Fibroblast of skin of right quadriceps (primary cell): ENCODE results near the gene PADI4.
"Not testable (repeated sequence)": the region's sequence is repeated elsewhere in the genome, so short reads cannot be mapped to it uniquely, and the experiment has no call there.

Experiments
- DNase-seq: peaks from one replicate; pipeline ENCODE4 v3.0.0-alpha.2; 2013

Gene PADI4

DNA sequence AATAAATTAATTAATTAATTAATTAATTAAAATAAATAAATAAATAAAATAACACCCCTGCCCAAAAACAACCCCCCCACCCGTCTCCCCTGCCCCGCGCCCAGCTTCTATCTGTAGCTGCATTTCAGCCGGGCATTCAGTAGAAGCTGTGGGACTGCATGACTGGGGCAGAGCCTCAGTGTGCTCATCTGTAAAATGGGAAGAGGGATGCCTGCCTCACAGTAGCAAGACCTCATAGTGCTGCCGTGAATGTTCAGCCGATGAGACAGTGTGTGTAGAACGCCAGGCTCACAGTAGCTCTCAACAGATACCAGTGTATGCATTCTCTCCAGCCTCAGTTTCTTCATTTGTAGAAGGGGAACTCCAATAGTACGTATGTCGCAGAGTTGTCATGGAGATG is 8.7 kb downstream of the PADI4 start:
- DNase-seq = no peak

GRCh38 chr1:17318262-17318661 is 10.3 kb downstream of the PADI4 start:
- no peak for DNase-seq

- DNase-seq = no peak
These were observed 11.8 kb downstream of the PADI4 start for GRCh38 chr1:17319561-17320350.

DNA sequence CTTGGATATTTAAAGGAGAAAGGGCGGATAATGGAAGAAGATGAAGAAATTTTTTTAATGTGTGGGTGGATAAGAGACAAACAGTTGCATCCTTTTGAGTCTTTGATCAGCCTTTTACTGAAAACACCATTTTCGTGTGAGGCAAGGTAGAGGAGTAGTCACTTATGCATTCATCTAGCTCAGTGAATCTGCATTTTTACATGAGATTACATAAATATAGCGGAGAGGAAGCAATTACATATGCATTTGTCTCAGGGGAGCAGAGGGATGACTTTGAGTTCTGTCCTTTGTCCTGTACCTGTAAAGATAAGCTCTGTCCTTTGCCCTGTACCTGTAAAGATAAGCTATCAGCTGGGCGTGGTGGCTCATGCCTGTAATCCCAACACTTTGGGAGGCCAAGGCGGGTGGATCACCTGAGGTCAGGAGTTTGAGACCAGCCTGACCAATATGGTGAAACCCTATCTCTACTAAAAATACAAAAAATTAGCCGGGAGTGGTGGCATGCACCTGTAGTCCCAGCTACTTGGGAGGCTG is 13.9 kb downstream of the PADI4 start:
- not testable (repeated sequence) for DNase-seq

DNA sequence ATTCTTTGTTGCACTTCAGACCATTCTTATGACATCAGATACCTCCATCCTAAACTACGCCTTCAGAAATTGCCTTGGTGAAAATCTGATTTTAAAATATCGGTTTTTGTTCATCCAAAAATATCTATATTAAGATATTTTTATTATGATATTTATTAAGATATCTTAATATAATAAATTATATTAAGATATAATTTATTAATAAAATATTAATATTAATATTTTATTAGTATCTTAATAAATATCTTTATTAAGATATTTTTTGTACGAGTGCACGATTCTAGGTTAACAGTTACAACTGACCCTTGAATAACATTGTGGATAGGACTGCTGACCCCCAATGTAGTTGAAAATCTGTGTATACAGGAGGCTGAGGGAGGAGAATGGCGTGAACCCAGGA is 20.9 kb downstream of the PADI4 start:
- no peak for DNase-seq

GRCh38 chr1:17329610-17330009 is 21.6 kb downstream of the PADI4 start:
- DNase-seq = no peak

DNA sequence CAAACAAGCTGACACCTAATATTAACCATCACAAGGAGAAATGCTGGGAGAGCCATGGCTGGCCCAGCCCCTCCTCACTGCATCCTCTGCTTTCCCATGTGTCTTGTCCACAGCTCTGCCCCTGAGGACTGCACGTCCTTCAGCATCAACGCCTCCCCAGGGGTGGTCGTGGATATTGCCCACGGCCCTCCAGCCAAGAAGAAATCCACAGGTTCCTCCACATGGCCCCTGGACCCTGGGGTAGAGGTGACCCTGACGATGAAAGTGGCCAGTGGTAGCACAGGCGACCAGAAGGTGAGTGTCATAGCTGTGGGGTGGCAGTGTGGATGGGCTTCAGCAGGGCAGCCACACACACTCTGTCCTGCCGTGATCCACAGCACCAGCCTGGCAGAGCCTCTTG is 22.9 kb downstream of the PADI4 start:
- no peak for DNase-seq

- DNase-seq = no peak
These were observed 25.1 kb downstream of the PADI4 start for GRCh38 chr1:17333081-17333480.

DNA sequence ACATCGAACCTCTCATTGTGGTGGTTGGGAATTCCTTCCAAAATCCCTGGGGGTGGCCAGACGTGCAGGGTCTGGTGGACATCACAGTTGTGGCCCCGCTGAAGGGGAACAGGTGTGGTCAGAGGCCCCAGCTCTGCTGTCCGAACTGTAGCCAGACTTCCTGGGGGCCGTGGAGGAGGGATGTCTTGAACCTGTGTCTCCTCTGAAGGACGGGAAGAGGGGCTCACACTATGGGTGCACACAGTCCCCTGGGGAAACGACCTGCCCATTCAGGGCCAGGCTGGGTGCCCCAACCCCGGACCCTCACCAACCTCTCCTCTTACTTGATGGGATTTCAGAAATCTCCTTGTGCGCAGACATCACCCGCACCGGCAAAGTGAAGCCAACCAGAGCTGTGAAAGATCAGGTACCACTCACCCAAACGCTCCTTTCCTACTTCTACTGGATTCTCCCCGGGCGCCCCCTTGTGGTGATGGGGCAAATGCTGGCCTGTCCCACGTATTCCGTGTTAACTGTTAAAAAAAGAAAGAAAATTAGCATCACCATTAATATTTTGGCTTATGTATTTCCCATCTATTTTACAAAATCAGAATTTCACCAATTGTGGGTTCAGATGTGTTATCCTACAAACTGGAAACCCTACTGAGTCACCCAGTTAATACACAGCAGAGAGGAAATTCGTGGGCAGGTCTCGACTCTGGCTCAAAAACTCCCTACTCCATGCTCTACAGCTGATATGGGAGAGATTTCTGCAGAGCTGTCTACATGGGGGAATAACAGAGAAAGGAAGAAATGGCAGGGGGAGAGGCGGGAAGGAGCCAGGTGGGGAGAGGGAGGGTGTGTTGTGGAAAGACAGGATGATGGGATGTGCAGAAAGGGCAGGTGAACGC is 28.1 kb downstream of the PADI4 start:
- peak; percentile 51 for DNase-seq

- no peak for DNase-seq
These were observed 30.9 kb downstream of the PADI4 start for GRCh38 chr1:17338706-17339493.

DNA sequence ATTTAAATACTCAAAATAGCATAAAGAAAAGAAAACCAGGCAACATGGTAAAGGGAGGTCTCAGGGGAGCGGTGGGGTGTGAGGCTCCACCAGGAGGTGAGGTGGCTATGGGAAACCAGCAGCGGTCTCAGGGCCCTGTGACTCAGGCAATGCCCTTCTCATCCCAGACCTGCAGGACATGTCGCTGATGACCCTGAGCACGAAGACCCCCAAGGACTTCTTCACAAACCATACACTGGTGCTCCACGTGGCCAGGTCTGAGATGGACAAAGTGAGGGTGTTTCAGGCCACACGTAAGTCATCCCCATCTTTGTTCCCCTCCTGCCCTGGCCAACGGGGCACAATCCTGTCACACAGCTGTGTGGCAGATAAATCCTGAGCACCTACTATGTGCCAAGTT is 31.5 kb downstream of the PADI4 start:
- DNase-seq = no peak

GRCh38 chr1:17340358-17340757 is 32.4 kb downstream of the PADI4 start:
- DNase-seq = no peak

DNA sequence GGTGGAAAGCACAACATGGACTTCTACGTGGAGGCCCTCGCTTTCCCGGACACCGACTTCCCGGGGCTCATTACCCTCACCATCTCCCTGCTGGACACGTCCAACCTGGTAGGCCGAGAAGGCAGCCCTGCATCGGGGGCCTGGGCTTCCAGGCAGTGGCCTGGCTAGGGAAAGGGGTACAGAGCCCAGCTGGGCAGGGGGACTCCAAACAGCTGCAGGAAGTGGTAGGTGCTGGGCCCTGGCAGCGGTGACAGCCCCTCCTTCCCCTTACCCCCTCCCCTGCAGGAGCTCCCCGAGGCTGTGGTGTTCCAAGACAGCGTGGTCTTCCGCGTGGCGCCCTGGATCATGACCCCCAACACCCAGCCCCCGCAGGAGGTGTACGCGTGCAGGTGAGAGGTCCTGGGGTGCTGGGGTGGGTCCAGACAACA is 34.0 kb downstream of the PADI4 start:
- no peak for DNase-seq

DNA sequence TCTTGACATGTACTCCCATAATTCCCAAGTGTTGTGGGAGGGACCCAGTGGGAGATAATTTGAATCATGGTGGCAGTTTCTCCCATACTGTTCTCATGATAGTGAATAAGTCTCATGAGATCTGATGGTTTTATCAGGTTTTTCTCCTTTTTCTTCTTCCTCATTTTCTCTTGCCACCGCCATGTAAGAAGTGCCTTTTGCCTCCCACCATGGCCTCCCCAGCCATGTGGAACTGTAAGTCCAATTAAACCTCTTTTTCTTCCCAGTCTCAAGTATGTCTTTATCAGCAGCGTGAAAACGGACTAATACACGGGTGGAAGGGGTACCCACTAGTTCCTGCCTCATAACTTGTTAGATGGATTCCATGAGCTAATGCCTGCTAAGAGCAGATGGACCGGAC is 37.5 kb downstream of the PADI4 start:
- DNase-seq = not testable (repeated sequence)

DNA sequence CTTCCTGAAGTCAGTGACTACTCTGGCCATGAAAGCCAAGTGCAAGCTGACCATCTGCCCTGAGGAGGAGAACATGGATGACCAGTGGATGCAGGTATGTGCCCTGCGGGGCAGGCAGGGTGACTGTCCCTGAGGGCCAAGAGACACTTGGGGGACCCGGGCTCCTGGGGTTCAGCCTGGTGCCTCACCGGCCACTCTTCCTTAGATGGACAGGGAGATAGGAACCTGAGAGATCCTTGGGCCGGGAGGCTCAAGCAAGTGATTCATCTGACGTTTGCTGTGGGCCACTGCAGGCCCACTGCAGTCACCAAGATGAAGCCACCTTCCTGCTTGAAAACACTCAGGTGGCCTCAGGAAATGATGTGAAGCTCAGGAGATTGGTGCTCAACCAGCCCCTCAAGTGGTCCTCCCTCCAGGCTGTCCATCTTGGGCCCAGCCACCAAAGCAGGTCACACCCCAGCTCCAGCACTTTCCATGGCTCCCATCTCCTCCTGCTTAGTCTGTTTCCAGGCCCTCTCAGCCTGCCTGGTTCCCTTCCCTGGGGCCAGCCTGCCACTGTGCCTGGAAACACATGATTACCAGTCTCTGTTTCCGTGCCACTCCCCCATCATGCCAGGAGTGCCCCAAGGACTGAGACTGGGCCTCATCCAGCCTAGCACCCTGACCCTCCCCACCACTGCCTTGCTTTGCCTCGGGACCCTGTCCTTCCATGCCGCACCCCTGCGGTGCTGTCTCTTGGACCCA is 38.2 kb downstream of the PADI4 start:
- DNase-seq = no peak

DNA sequence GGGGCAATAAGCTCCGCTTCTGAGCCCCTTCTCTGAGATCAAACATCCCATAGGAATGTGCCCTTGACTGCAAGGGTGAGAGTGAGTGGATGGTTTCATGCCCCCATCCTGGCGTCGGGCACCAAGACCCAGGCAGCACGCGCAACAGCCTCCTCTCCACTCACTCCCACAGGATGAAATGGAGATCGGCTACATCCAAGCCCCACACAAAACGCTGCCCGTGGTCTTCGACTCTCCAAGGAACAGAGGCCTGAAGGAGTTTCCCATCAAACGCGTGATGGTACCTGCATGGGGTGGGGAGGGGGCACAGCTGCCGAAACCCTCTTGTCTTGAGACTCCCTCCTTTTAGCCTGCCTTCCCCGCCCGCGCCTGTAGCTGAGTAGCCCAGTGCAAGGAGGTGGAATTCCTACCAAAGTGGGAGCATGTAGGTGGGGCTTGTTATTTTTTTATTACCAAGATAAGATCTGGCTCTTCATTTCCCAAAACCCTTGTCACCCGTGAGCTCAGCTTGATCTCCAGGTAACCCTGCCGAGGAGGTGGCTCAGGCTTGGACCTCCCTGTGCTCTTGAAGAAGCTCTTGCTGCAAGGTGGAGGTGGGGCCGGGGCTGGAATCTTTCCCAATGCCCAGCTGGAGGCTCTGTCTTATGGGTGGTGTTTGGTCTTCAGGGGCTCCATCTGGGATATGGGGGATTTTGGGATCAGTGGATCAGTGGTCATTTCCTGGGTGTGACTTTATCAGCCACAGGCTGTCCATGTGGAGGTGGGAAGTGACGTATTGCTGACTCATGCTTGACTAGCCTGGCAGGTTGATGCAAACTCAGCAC is 40.0 kb downstream of the PADI4 start:
- DNase-seq = peak; percentile 7

DNA sequence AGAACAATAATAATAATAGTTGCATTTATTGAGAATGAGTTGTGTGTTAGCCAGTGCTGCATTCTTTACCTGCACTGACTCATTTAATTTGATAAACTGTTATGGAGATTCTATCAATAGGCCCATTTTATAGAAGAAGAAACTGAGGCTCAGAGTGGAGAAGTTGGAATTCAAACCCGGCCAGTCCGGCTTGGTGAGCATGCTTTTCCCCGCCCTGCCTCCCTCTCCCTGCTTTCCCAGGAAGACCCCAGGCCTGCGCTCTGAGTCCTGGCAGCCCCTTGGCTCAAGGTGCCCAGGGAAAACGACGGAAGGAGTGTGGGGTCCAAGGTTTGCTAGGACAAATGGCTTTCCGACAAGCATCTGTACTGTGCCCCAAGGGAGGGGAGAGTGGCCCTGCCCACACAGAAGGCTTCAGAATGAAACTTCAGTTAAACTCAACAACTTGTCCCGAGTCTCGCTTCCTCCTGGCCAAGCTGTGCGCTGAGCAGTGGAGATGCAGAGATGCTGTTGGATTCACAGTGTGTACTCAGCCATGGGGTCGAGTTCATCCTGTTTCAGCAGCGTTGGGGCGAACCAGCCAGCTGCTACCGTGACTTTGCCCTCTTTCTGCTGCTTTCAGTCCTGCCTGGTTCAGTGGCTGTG is 40.7 kb downstream of the PADI4 start:
- no peak for DNase-seq

- no peak for DNase-seq
These were observed 42.1 kb downstream of the PADI4 start for GRCh38 chr1:17350083-17350482.

DNA sequence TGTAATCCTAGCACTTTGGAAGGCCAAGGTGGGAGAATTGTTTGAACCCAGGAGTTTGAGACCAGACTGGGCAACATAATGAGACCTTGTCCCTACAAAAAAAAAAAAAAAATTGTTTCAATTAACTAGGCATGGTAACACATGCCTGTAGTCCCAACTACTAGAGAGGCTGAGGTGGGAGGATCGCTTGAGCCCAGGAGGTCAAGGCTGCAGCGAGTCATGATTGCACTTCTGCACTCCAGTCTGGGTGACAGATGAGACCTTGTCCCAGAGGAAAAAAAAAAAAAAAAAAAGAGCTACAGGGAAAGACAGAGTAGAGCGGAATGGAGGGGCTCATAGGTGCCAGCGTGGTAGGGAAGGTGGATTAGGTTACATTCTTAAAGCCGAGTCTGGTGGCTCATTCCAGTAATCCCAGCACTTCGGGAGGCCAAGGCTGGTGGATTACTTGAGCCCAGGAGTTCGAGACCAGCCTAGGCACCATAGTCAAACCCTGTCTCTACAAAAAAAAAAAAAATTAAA is 43.0 kb downstream of the PADI4 start:
- DNase-seq = no peak

GRCh38 chr1:17351598-17352324 is 43.8 kb downstream of the PADI4 start:
- no peak for DNase-seq
